Measurements from ENCODE around the gene KCNH1.

KCNH1 gene

DNA sequence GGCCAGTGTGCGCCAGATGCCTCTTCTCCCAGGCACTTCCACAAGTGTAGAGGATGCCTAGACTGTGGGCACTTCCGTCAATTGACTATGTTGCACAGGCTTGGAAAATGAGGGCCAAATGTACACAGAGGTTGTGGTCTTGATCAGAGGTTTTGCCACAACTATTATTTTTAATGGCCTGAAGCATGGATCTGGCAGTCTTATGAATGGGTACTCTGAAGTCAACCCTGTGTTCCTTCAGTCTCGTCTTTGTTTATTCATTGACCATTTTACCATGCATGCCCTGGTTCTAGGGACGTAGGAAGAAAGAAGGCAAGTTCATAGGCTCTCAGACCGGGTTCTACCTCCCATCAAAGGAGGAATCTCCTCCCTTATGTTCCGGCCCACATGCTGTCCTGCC lies 476.1 kb downstream of the KCNH1 start:
- in situ Hi-C loops (cut with HindIII; ENCODE audit: low sequenced_read_pairs) = no loop called here

- in situ Hi-C loops (cut with HindIII; ENCODE audit: low sequenced_read_pairs) = no loop called here
Observed at GRCh38 chr1:210655511-210655910, 478.4 kb downstream of the KCNH1 start.

DNA sequence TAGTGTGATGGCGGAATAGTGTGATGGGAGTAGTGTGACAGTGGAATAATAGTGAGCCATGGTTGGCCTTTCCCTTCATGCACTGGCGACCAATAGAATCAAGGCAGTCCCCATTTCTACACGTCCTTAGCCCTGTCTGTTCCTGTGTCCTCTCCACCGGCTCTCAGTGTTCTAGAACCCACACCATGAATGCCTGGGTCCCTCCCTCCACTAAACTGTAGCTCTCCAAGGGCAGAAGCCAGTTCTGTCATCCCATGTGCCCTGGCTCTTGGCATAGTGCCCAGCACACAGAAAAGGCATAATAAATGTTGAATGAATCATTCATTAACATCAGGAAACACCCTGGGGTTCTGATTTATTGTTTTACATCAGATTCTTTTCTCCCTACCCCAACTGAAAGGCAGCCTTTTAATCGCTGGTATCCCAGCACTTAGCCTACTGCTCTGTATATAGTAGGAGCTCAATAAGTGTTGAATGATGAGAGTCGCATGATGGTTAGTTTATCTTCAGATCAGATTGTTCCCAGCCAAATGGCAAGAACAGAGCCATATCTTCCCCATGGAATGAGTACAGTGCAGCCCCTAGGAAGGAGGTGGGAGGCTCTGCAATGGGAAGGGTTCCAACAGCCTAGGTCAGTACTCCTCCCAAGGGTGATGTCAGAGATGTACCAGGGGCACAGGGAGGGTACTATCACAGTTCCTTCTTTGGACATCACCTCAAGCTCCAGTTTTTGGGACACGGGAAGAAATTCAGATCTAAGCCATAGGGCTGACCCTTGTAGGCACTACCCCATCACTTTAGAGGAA lies 479.6 kb downstream of the KCNH1 start:
- in situ Hi-C loops (cut with HindIII; ENCODE audit: low sequenced_read_pairs) = no loop called here

DNA sequence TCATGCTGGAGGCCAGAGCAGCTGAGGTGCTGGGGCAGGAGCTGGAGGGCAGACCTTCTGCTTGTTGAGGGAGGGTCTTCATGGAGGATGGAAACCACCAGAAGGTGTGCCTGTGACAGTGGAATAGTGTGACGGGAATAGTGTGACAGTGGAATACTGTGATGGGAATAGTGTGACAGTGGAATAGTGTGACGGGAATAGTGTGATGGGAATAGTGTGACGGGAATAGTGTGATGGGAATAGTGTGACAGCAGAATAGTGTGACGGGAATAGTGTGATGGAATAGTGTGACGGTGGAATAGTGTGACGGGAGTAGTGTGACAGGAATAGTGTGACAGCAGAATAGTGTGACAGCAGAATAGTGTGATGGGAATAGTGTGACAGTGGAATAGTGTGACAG lies 480.2 kb downstream of the KCNH1 start:
- in situ Hi-C loops (cut with HindIII; ENCODE audit: low sequenced_read_pairs) = no loop called here

DNA sequence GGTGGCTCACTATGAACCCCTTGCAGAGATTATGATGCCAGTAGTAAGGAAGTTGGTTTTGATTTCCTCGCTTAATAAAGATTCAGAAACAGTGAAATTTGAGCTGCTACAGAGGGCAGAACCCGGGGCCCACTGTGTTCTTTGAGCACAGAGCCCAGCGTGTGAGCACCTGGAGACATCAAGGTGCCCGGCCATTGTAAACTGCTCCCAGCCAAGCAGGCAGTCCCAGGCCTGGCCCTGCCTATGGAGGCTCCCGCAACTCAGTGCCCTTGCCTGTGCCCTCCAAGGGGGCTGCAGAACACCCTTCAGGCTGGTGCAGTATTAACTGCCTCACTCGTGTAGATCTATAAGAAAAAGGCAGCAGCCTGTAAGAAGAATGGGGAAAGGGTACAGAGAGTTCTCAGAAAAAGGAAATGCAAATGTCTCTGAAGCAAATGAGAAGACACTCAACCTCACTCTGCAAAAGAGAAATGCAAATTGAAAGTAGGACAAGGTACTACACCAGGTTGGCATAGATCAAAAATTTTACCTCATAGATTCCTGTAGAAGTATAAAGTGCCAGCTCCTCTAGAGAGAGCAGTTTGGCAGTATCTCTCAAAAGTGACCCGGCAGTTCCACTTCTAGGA lies 481.5 kb downstream of the KCNH1 start:
- in situ Hi-C loops (cut with HindIII; ENCODE audit: low sequenced_read_pairs) = no loop called here

- in situ Hi-C loops (cut with HindIII; ENCODE audit: low sequenced_read_pairs) = no loop called here
Observed at GRCh38 chr1:210650403-210650802, 483.5 kb downstream of the KCNH1 start.

DNA sequence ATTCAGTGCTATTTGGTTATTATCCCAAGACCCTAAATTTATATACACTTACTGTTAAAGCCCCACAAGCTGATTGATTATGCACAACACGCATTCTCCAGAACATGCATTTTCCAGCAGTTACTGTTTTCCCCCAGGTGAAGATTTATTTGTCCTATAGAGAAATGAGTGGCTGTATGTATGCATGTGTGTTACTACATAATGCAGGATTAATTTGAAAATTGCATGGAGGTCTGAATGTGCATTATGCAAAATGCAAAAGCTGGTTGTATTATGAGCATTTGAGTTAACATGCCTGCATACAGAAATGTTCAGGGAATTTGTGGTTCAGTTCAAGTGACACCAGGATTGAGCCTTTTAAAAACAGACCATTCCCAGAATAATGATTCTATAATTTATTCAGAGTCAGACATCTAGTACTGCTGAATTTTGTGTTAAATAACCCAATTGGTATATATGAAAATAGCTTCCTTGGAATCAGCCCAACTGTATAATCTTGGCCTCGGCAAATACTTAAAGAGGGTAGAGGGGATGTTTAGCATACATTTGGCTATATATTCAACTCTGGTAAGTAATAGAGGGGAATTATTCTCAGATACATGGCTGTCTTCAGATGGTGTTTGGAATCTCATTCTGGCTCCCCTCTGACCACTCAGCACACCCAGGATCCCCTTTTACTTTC lies 485.2 kb downstream of the KCNH1 start:
- in situ Hi-C loops (cut with HindIII; ENCODE audit: low sequenced_read_pairs) = no loop called here

- in situ Hi-C loops (cut with HindIII; ENCODE audit: low sequenced_read_pairs) = no loop called here
Observed at GRCh38 chr1:210647406-210648333, 486.3 kb downstream of the KCNH1 start.

DNA sequence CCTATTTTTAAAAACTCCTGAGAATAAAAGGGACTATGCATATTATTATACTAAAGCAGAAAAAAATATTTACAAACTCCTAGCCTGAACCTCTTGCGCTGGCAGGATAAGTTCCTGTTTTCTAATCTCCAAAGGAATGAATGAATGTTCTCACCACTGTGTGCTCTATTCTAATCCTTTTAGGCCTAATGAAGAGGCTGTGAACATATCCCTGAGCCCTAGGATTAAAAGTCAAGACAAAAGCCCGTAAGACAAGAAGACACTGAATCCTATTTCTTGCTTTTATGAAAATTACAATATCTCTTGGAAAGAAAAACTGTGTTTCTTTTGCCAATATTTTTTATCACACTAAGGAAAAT lies 487.7 kb downstream of the KCNH1 start:
- in situ Hi-C loops (cut with HindIII; ENCODE audit: low sequenced_read_pairs) = no loop called here

- in situ Hi-C loops (cut with HindIII; ENCODE audit: low sequenced_read_pairs) = no loop called here
Observed at GRCh38 chr1:210645582-210646257, 488.2 kb downstream of the KCNH1 start.

GRCh38 chr1:210641582-210641981 lies 492.4 kb downstream of the KCNH1 start:
- in situ Hi-C loops (cut with HindIII; ENCODE audit: low sequenced_read_pairs) = no loop called here

DNA sequence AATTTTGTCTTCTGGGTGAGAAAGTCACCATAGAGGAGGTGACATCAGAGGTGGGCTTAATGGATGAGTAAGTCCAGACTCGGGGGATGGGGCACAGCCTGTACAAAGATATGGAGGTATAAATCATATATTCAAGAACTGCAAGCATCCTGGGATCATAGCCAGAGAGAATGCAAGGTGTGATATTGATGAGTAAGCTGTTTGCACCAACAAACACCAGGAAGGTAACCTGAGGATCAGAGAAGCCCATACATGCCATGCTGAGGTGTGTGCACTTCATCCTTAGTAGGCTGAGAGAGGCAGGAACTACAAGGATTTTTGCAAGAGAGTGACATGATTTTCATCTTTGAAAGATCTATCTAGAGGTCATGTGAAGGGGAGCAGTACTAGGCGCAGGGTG lies 498.8 kb downstream of the KCNH1 start:
- in situ Hi-C loops (cut with HindIII; ENCODE audit: low sequenced_read_pairs) = no loop called here

DNA sequence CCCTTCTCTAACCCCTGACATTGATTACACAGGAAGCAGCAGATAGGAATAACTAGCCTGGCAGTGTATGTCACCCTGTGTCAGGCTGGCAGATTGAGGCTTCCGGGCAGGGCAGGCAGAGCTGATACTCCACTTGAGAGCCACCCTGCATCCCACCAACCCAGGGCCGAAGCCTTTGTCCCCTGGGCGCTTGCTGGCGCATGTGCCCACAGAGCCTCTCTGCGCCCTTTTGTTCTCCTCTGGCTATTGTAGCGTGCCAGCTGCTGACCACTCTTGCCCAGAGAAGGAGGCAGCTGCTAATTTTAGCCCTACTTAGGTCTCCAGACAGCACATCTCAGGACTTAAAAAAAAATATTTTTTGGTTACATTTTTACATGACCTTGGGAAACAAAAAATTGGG lies 500.3 kb downstream of the KCNH1 start:
- in situ Hi-C loops (cut with HindIII; ENCODE audit: low sequenced_read_pairs) = no loop called here

GRCh38 chr1:210633140-210633539 lies 500.8 kb downstream of the KCNH1 start:
- in situ Hi-C loops (cut with HindIII; ENCODE audit: low sequenced_read_pairs) = no loop called here

DNA sequence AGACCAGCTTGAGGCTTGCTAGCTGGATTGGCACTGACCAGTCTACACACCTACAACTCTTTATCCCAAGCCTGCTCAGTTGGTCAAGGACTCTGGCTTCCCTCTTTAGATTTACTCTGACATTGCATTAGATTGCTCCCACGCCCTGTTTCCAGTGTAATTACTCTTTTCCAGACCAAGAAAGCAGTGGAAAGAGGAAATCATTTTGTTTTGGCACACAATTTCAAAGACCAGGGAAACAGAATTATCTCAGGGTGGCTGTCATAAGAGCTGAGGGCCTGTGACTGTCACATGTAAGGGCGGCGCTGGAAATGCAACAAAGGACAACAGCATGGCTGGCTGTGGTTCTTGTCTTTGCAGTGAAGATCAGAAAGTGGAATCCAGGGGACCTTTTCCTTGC lies 502.5 kb downstream of the KCNH1 start:
- in situ Hi-C loops (cut with HindIII; ENCODE audit: low sequenced_read_pairs) = no loop called here

GRCh38 chr1:210629276-210629675 lies 504.7 kb downstream of the KCNH1 start:
- in situ Hi-C loops (cut with HindIII; ENCODE audit: low sequenced_read_pairs) = no loop called here

- in situ Hi-C loops (cut with HindIII; ENCODE audit: low sequenced_read_pairs) = no loop called here
Observed at GRCh38 chr1:210627755-210628154, 506.2 kb downstream of the KCNH1 start.
